GM18526 (cell line): ENCODE measurements around the gene FPR3.

Experiments
- POLR2A ChIP-seq: IDR thresholded peaks from 3 replicates; pipeline ENCODE4 v1.6.1; 2011; ENCODE audit not compliant: insufficient read length; ENCODE audit errors: extremely low read depth

FPR3 gene, protein sequence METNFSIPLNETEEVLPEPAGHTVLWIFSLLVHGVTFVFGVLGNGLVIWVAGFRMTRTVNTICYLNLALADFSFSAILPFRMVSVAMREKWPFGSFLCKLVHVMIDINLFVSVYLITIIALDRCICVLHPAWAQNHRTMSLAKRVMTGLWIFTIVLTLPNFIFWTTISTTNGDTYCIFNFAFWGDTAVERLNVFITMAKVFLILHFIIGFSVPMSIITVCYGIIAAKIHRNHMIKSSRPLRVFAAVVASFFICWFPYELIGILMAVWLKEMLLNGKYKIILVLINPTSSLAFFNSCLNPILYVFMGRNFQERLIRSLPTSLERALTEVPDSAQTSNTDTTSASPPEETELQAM

GRCh38 chr19:51794885-51795490 lies at the start of gene FPR3:
Gene FPR3, plus strand, starts transcription at chr19:51795157. Its CDS starts 28,592 bp downstream, at chr19:51823749.
- no peak for TF ChIP-seq POLR2A

- no peak for TF ChIP-seq POLR2A
Observed at GRCh38 chr19:51746731-51747130, 48.2 kb upstream of the FPR3 start.

- TF ChIP-seq POLR2A, result no peak
Observed at GRCh38 chr19:51749979-51750378, 45.0 kb upstream of the FPR3 start.

DNA sequence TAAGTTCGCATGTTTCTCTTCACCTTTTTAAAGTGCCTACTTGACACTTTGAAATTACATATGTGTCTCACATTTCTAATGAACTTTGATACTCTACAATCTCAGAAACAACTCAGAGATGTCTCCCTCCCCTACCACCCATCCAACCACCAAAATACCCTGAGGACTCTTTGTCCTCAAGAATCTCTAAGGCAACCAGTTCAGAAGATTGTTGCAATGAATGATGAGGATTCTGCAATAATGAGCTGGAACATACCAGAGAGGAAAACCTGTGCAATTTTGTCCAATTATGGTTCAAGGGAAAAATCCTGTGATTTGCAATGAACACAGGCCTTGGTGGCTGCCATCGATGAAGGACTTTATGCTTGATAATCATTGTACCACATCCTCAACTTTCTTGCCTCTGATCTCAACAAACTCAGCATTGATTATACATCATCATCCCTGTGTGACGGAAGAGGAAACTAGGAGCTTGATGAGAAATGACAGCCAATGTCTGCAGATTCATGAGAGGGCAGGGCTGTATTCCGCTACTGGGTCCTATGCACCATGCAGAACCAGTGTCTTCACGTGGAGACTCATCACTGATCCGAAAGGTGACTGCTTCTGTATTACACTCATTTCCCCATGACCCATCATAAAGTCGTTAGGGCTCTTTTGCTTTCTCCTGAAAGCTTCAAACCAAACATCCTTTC lies 44.4 kb upstream of the FPR3 start:
- no peak for TF ChIP-seq POLR2A

DNA sequence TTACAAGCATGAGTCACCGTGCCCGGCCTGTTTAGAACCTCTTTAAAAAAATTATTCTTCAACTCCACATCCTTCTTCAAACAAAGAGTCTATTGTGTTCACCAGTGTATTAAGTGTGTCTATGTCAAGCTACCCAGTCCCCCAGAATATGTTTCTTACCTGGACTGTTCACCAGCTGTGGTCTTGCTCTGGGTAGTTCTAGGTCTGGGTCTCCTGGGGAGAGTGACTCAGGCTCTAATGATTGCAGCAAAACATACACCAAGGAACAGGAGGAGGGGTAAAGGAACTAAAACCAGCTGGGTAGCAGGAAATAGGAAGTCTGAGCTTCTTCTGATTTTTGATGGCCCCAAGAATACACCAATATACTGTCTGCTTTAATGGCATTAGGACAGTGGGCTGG lies 43.3 kb upstream of the FPR3 start, which contains the start of gene FPR1:
TSS of gene FPR1 (minus strand) at position 224 of the 400 bp plus-strand sequence. CDS start 4,884 bp downstream, outside the sequence.
- TF ChIP-seq POLR2A, result no peak

DNA sequence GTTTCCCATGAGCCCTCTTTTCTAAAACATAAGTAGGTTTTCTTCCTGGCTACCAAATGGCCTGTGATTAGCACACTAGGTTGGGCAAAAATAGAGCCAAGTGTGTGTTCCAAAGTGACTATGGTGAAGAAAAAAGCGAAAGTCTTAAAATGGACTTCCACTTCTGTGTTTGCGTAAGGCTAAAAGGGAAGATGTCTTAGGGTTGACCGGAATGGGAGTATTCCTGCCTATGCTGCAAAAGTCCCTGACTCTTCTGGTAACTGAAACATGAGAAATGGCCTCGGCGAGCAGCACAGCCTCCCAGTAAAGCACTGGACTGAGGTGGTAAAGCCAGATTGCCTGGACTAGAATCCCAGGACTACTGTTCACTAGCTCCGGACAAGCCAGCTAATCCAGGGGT lies 40.8 kb upstream of the FPR3 start:
- TF ChIP-seq POLR2A, result no peak

DNA sequence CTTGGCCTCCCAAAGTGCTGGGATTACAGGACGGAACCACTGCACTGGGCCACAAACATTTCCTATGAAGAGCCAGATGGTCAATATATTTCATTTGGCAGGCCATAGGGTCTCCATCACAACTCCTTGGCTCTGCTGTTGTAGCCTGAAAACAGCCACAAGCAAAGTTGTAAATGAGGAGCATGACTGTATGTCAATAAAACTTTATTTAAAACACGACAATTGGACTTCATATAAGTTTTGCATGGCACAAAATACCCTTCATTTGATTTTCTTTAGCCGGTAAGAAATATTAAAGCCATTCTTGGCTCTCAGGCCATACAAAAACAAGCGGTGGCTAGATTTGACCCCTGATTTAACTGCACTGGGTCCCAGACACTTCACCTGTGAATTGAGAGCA lies 40.2 kb upstream of the FPR3 start:
- no peak for TF ChIP-seq POLR2A

- TF ChIP-seq POLR2A, result no peak
Observed at GRCh38 chr19:51755571-51755970, 39.4 kb upstream of the FPR3 start.

GRCh38 chr19:51760697-51761356 lies 34.1 kb upstream of the FPR3 start, which contains the start of gene FPR2:
Gene FPR2, plus strand, starts transcription at chr19:51761180. Its CDS starts 7,479 bp downstream, at chr19:51768659.
- no peak for TF ChIP-seq POLR2A

- no peak for TF ChIP-seq POLR2A
Observed at GRCh38 chr19:51761696-51762095, 33.3 kb upstream of the FPR3 start.

DNA sequence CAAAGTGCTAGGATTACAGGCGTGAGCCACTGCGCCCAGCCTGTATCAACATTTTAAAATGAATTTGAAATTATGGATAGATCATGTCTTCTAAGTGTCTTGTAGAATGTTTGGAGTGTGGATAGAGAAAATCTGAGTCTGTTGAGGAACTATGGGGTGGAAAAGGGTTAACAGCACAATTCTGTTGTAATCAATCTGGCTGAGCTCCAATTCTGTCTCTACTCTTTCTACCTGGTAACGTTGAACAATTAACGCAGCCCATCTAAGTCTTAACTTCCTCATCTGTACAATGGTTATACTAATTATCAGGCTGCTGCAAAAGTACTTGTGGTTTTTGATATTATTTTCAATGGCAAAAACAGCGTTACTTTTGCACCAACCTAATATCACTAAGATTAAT lies 29.9 kb upstream of the FPR3 start:
- no peak for TF ChIP-seq POLR2A

- TF ChIP-seq POLR2A, result no peak
Observed at GRCh38 chr19:51766461-51766860, 28.5 kb upstream of the FPR3 start.

DNA sequence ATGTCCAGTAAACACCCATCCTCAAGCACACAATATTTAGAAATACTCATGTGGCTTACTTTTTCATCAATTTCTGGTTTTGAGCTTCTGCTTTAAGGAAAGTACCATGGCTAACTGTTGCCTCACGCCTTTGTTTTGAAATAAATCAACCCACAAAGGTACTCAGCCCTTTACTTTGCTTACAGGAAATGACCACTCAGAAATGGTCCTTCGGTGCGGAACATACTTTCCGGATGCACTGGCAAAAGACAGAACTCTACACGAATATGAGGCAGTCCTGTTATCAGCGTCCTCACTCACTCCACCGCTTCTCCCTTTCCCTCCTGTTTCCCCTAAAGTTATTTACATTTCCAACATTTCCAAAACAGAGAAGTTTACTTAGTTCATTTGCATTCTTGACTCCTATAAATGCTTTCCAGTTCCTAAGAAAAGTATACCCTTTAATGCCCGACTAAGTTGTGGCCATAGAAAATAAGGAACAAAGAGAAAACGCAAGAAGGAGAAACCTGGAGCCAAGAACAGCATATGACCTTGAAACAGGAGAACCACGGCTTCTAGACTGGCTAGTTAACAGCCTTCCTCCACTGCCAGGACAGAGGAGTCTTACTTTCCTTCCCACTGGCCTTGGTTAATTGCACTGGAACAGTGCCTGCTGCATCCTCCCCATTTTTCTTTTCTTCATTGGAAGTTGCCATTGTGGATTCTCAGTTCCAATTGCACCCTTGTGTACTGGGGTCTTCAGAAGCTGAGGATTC lies 23.4 kb upstream of the FPR3 start:
- no peak for TF ChIP-seq POLR2A

DNA sequence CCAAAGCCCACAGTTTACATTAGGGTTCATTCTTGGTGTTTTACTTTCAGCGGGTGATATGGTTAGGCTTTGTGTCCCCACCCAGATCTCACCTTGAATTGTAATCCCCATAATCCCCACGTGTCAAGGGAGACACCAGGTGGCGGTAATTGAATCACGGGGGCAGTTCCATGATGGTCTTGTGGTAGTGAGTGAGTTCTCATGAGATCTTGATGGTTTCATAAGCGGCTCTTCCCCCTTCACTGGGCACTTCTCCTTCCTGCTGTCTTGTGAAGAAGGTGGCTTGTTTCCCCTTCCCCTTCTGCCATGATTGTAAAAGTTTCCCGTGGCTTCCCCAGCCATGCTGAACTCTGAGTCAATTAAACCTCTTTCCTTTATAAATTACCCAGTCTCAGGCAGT lies 22.0 kb upstream of the FPR3 start:
- no peak for TF ChIP-seq POLR2A

- no peak for TF ChIP-seq POLR2A
Observed at GRCh38 chr19:51777570-51778462, 17.1 kb upstream of the FPR3 start.
